ENCODE data around the gene CYBRD1. TPM values are rescaled to one million over a fixed set of nuclear protein-coding genes. Genes with fewer than 3 reads are reported as not detected.
"Not testable (repeated sequence)": the region's sequence is repeated elsewhere in the genome, so short reads cannot be mapped to it uniquely, and the experiment has no call there.

CYBRD1 gene
- total RNA-seq, 3 donors from 2014 or later (not counting 1 experiment from before 2014, with no cell fraction given) = 13.6 to 28.7 (median 16.4) TPM

GRCh38 chr2:171490577-171490976, 31.7 kb upstream of the CYBRD1 start:
- no peaks in the 10 kb centered on the region for H3K36me3 ChIP-seq (ENCODE audit: control insufficient read depth, insufficient read depth, low read length)
- intact Hi-C loops (cut with micrococcal nuclease) = no loop called here
- Mint-ChIP-seq H3K4me3 (no peak overlapping the region), H3K9me3 (no peaks in the 10 kb centered on the region), H3K27ac (no peak overlapping the region), H3K36me3 (no peaks in the 10 kb centered on the region), H3K27me3 (ENCODE audit: low read depth in 2 of 2) (no peaks in the 10 kb centered on the region), H3K4me1 (peaks cover 28 to 34% of the 10 kb centered on the region in 2 donors)
- no peaks in the 10 kb centered on the region for H3K27me3 ChIP-seq (ENCODE audit: control insufficient read depth, insufficient read depth, low read length)
- 94% methylated on average over 2 of the region's 2 CpGs for WGBS (ENCODE audit: insufficient coverage)
- no peaks in the 10 kb centered on the region for H3K9me3 ChIP-seq (ENCODE audit: control insufficient read depth, insufficient read depth, low read length)
- H3K27ac ChIP-seq (ENCODE audit: low read length) = no peak overlapping the region
- TF ChIP-seq CTCF (IDR thresholded peaks at IDR 0.05) = no peak
- DNase-seq (no peak), ATAC-seq (no peak)
- no peak overlapping the region for H3K4me3 ChIP-seq (ENCODE audit: low read length)
- H3K4me1 ChIP-seq (ENCODE audit: control insufficient read depth, insufficient read depth, low read length) = peaks cover 5% of the 10 kb centered on the region

- H3K27me3 ChIP-seq (ENCODE audit: control insufficient read depth, insufficient read depth, low read length) = no peaks in the 10 kb centered on the region
- no peaks in the 10 kb centered on the region for H3K9me3 Mint-ChIP-seq
- H3K27ac Mint-ChIP-seq = no peak overlapping the region
Observed at GRCh38 chr2:171491292-171491691, 31.0 kb upstream of the CYBRD1 start.

GRCh38 chr2:171492664-171493063, 29.6 kb upstream of the CYBRD1 start:
- H3K4me3 Mint-ChIP-seq = no peak overlapping the region
- no peaks in the 10 kb centered on the region for H3K9me3 Mint-ChIP-seq
- 95% methylated on average over 6 of the region's 6 CpGs for WGBS (ENCODE audit: insufficient coverage)

More at GRCh38 chr2:171491292-171491691, 31.0 kb upstream of the CYBRD1 start:
- no peak overlapping the region for H3K27ac ChIP-seq (ENCODE audit: low read length)
- Mint-ChIP-seq H3K4me1 (peaks cover 22 to 28% of the 10 kb centered on the region in 2 donors), H3K27me3 (ENCODE audit: low read depth in 2 of 2) (no peaks in the 10 kb centered on the region), H3K36me3 (no peaks in the 10 kb centered on the region), H3K4me3 (no peak overlapping the region)
- no peak for ATAC-seq
- H3K9me3 ChIP-seq (ENCODE audit: control insufficient read depth, insufficient read depth, low read length) = no peaks in the 10 kb centered on the region
- no peak for TF ChIP-seq CTCF (IDR thresholded peaks at IDR 0.05)
- H3K4me3 ChIP-seq (ENCODE audit: low read length) = no peak overlapping the region
- 91% methylated on average over 3 of the region's 3 CpGs for WGBS (ENCODE audit: insufficient coverage)
- peaks cover 3% of the 10 kb centered on the region for H3K4me1 ChIP-seq (ENCODE audit: control insufficient read depth, insufficient read depth, low read length)
- no peak for DNase-seq
- intact Hi-C loops (cut with micrococcal nuclease) = no loop called here
- H3K36me3 ChIP-seq (ENCODE audit: control insufficient read depth, insufficient read depth, low read length) = no peaks in the 10 kb centered on the region

GRCh38 chr2:171497664-171498063, 24.6 kb upstream of the CYBRD1 start:
- H3K27ac ChIP-seq (ENCODE audit: low read length); DNase-seq; H3K27me3 Mint-ChIP-seq (ENCODE audit: low read depth in 2 of 2); intact Hi-C loops (cut with micrococcal nuclease); H3K4me3 ChIP-seq (ENCODE audit: low read length); H3K27me3 ChIP-seq (ENCODE audit: control insufficient read depth, insufficient read depth, low read length); H3K4me1 Mint-ChIP-seq; H3K36me3 ChIP-seq (ENCODE audit: control insufficient read depth, insufficient read depth, low read length); ATAC-seq; H3K9me3 ChIP-seq (ENCODE audit: control insufficient read depth, insufficient read depth, low read length); H3K36me3 Mint-ChIP-seq; H3K4me3 Mint-ChIP-seq; H3K27ac Mint-ChIP-seq; H3K9me3 Mint-ChIP-seq; H3K4me1 ChIP-seq (ENCODE audit: control insufficient read depth, insufficient read depth, low read length): not testable (repeated sequence)
- WGBS (ENCODE audit: insufficient coverage) = 97% methylated on average over 5 of the region's 5 CpGs

More at GRCh38 chr2:171492664-171493063, 29.6 kb upstream of the CYBRD1 start:
- H3K27ac Mint-ChIP-seq = no peak overlapping the region
- no peak overlapping the region for H3K4me3 ChIP-seq (ENCODE audit: low read length)
- DNase-seq (no peak), ATAC-seq (no peak)
- H3K4me1 Mint-ChIP-seq = peaks cover 16 to 22% of the 10 kb centered on the region in 2 donors
- H3K9me3 ChIP-seq (ENCODE audit: control insufficient read depth, insufficient read depth, low read length) = no peaks in the 10 kb centered on the region
- no peaks in the 10 kb centered on the region for H3K4me1 ChIP-seq (ENCODE audit: control insufficient read depth, insufficient read depth, low read length)
- no peaks in the 10 kb centered on the region for H3K27me3 Mint-ChIP-seq (ENCODE audit: low read depth in 2 of 2)
- intact Hi-C loops (cut with micrococcal nuclease) = no loop called here
- TF ChIP-seq CTCF (IDR thresholded peaks at IDR 0.05) = no peak
- no peak overlapping the region for H3K27ac ChIP-seq (ENCODE audit: low read length)
- H3K36me3 ChIP-seq (ENCODE audit: control insufficient read depth, insufficient read depth, low read length) = no peaks in the 10 kb centered on the region
- H3K27me3 ChIP-seq (ENCODE audit: control insufficient read depth, insufficient read depth, low read length) = no peaks in the 10 kb centered on the region
- peaks cover 5% of the 10 kb centered on the region for H3K36me3 Mint-ChIP-seq
